Ovary (tissue), 9 donors: ENCODE results near the gene KAT6B. TPM values are rescaled to one million over a fixed set of nuclear protein-coding genes. Genes with fewer than 3 reads are reported as not detected.

Experiments
- DNase-seq, 5 donors: peaks; one replicate each; pipeline ENCODE4 v3.0.0-alpha.2; 2019 to 2020
- H3K27ac ChIP-seq, 2 donors: fragments of 200-600 bp; one replicate each; pipeline versions ENCODE4 v1.5.1 to v1.8.0; 2019 to 2022
- H3K27me3 ChIP-seq: fragments of 200-600 bp; one replicate; pipeline ENCODE4 v1.8.0; 2022
- H3K36me3 ChIP-seq: fragments of 200-600 bp; sonication (generic); one replicate; pipeline ENCODE4 v1.5.1; 2019
- H3K4me1 ChIP-seq: one replicate; pipeline ENCODE4 v1.8.1; 2013; ENCODE audit warnings: mild to moderate bottlenecking, moderate library complexity; ENCODE audit not compliant: insufficient read depth
- H3K4me3 ChIP-seq: fragments of 200-600 bp; sonication (generic); one replicate; pipeline ENCODE4 v1.5.1; 2017
- H3K9me3 ChIP-seq, 2 donors: fragments of 200-600 bp in 1 of 2; sonication (generic) in 1 of 2; one replicate each; pipeline versions ENCODE4 v1.5.1 to v1.8.1; 2013 to 2019; ENCODE audit warnings: mild to moderate bottlenecking in 1 of 2, moderate library complexity in 1 of 2
- EP300 ChIP-seq: sonication (generic); formaldehyde crosslinking; IDR thresholded peaks from one replicate; pipeline ENCODE4 v1.6.1; 2017; ENCODE audit warnings: antibody characterized with exemption
- POLR2A ChIP-seq: fragments of 450-650 bp; IDR thresholded peaks from one replicate; pipeline ENCODE4 v1.6.1; 2017; ENCODE audit warnings: antibody characterized with exemption, mild to moderate bottlenecking, moderate library complexity
- WGBS, 3 donors: extraction: QIAGEN DNeasy Blood & Tissue Kit in 1 of 3; methylation state at CpG; one replicate each; pipeline versions ENCODE4 v1.1.5 to v1.1.7; 2013 to 2017; 5-methylcytosine and 5-hydroxymethylcytosine counted together
- intact Hi-C, 4 donors: fragments of 100-400 bp; cut with DNase I; formaldehyde crosslinking; loops; one replicate each; pipeline versions ENCODE4 v1.11.0 to v1.15.1; 2022 to 2023
- polyA plus RNA-seq, 2 donors: library from polyadenylated mRNA; stranded (reverse); fragments of 200-250 nt in 1 of 2; fragments of 350-450 nt in 1 of 2; fragmentation: Illumina TruSeq in 1 of 2; extraction: RNeasy Lipid Tissue Mini Kit (QIAGEN cat#74804) in 1 of 2; gene quantifications; one replicate each; pipeline ENCODE4 v1.2.3, GENCODE V29; 2013 to 2014
- total RNA-seq, 7 donors: library from RNA; depleted of rRNA in 2 of 7; stranded (reverse); fragments of >200 nt in 2 of 7; fragmentation: NEBNext Ultra II Directional in 3 of 7; extraction: Animal tissue kit (Norgen Biotek cat#: 25700) in 3 of 7; gene quantifications; one replicate each; pipeline versions ENCODE4 v1.1.0 to v1.2.4, GENCODE V29; 2016 to 2023
- TF ChIP-seq, protein P1 (sequence below), 3 donors: fragments of 450-650 bp in 2 of 3; fragments of 200-600 bp in 1 of 3; IDR thresholded peaks; one replicate each; pipeline versions ENCODE4 v1.5.1 to v1.8.0; 2016 to 2022; ENCODE audit warnings: antibody characterized with exemption in 3 of 3, mild to moderate bottlenecking in 1 of 3
- donor health status: DM: no; HTN: no; CAD: no; lungs with moderate emphysema.
- donor health status: DM: no; HTN: no; CAD: no.
- donor health status: Bipolar disorder and iron deficiency.
- donor health status: DM: yes; HTN: yes; CAD: no.
- donor health status: DM: no; HTN: no; CAD: no.
- donor health status: DM: yes; HTN: yes; CAD: no.

The KAT6B gene
- total and polyA plus RNA-seq, 9 donors, result 14.9 to 61.6 (median 49.2) TPM

DNA sequence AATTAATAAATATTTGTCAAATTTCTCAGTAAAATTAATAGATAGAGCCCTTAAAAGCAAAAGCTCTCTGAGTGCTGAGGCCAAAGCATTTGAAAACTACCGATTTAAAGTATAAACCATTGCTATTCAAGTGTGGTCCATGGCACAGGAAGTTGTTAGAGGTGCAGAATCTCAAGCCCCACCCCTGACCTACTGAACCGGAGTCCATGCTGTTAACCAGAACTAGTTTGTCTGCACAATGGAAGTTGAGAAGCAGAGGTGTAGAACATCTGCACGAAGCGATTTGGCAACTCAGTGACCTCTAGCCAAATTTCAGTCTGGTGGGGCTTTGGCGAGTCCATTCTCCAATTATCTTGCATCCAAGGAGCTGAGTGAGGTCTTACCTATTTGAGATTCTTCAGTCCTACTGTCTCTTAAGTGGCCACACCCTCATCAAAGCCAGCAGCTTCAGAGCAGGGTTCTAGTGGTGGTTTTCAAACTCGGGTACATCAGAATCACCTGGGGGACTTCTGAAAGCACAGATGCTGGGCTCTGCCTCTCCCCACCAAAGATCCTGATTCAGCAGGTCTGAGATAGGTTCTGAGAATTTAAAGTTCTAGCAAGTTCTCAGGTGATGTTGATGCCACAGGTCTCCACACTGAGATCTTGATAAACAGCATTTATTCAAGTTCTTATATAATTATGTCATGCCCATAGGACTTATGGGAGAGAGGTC lies 188.3 kb downstream of the KAT6B start:
- DNase-seq, result no peak
- TF ChIP-seq POLR2A (no peak), EP300 (no peak)
- TF ChIP-seq, protein P1, sequence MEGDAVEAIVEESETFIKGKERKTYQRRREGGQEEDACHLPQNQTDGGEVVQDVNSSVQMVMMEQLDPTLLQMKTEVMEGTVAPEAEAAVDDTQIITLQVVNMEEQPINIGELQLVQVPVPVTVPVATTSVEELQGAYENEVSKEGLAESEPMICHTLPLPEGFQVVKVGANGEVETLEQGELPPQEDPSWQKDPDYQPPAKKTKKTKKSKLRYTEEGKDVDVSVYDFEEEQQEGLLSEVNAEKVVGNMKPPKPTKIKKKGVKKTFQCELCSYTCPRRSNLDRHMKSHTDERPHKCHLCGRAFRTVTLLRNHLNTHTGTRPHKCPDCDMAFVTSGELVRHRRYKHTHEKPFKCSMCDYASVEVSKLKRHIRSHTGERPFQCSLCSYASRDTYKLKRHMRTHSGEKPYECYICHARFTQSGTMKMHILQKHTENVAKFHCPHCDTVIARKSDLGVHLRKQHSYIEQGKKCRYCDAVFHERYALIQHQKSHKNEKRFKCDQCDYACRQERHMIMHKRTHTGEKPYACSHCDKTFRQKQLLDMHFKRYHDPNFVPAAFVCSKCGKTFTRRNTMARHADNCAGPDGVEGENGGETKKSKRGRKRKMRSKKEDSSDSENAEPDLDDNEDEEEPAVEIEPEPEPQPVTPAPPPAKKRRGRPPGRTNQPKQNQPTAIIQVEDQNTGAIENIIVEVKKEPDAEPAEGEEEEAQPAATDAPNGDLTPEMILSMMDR (IDR thresholded peaks at IDR 0.05), result no peak

DNA sequence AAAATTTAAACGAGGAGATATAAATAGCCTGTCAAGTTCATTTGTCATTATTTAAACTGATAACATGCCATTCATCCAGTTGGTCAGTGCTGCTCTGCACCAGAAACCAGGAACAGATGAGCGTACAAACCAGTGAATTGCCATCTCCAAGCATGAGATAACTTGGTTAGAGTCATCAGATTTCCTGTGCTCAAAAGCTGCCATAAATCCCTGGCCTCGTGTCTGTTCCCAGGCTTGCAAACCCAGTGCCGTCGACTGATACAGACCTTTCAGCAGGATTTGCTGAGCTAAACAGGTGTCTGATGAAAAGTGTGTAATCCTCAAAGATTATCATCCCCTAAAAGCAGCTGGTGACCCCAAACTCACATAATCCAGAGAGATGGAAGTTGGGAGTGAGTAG lies 189.0 kb downstream of the KAT6B start:
- Histone ChIP-seq H3K27ac (no peak overlapping the region), H3K4me1 (peaks cover 5% of the 10 kb centered on the region), H3K4me3 (no peak overlapping the region), H3K9me3 (no peaks in the 10 kb centered on the region), H3K27me3 (no peaks in the 10 kb centered on the region), H3K36me3 (no peaks in the 10 kb centered on the region)
- no peak for DNase-seq
- intact Hi-C loops, result loop anchor here in 3 of 4 donors (5.0 to 10.0 kb wide), 3 partner anchors 163 to 741 kb away; no protein-coding TSS in a partner anchor
- WGBS, 3 donors, result 68 to 79% (median 76%) methylated on average over 5 of the region's 5 CpGs
- TF ChIP-seq POLR2A (no peak), EP300 (no peak)
- TF ChIP-seq, protein P1 (IDR thresholded peaks at IDR 0.05), result no peak

More for the DNA sequence above, 188.3 kb downstream of the KAT6B start:
- Histone ChIP-seq H3K27ac (no peak overlapping the region), H3K4me1 (peaks cover 5% of the 10 kb centered on the region), H3K4me3 (no peak overlapping the region), H3K36me3 (no peaks in the 10 kb centered on the region), H3K9me3 (no peaks in the 10 kb centered on the region), H3K27me3 (no peaks in the 10 kb centered on the region)
- WGBS, 3 donors, result 82 to 90% (median 90%) methylated on average over 6 of the region's 6 CpGs
- intact Hi-C loops, result loop anchor here in 3 of 4 donors (5.0 to 10.0 kb wide), 3 partner anchors 162 to 740 kb away; no protein-coding TSS in a partner anchor

DNA sequence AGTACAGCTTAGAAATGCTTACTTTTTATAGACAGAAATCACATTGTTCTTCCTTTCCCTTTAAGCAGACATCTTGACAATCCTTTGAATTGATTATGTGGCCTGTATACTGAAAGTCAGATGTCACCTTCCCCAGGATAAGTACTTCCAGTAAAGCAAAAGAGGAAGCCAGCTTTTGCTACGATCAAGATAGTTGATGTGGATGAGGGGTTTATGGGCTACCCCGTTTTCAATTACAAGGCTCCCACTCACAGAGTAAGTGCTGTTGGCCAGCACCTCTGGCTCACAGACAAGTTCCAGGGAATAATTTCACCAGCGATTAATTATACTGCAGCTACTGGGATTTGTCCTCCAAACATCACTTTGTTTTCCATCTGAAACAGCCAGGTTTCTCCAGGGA lies 189.9 kb downstream of the KAT6B start:
- no peaks in the 10 kb centered on the region for H3K27me3 ChIP-seq
- 15 to 22% (median 16%) methylated on average over 3 of the region's 3 CpGs for WGBS, 3 donors
- H3K4me3 ChIP-seq, result no peak overlapping the region
- peaks cover 5% of the 10 kb centered on the region for H3K4me1 ChIP-seq
- no peak for DNase-seq
- TF ChIP-seq POLR2A (no peak), EP300 (no peak)
- TF ChIP-seq, protein P1 (IDR thresholded peaks at IDR 0.05), result no peak
- no peaks in the 10 kb centered on the region for H3K36me3 ChIP-seq
- H3K27ac ChIP-seq, result no peak overlapping the region
- H3K9me3 ChIP-seq, result no peaks in the 10 kb centered on the region
- intact Hi-C loops, result loop anchor here in 3 of 4 donors (5.0 to 10.0 kb wide), 3 partner anchors 164 to 742 kb away; no protein-coding TSS in a partner anchor

DNA sequence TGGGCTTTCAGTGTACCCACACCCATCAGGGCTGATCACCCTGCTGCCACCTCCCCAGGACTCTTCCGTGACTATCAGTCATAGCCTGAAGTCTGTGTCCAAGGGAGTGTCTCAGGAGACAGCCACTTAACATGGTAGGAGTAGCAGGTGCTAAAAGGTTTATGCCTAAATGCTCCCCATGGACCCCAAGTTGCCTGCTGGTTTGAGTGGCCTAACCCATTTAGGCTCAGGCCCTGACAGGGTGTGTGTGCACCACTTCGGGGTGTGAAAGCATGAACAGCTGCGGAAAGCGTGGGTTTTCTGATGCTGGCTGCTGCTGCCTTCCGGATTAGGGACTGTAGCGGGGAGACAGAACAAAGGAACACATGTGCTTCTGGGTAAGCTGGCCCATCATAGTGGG lies 191.9 kb downstream of the KAT6B start:
- H3K4me1 ChIP-seq, result peaks cover 5% of the 10 kb centered on the region
- TF ChIP-seq EP300 (no peak), POLR2A (no peak)
- TF ChIP-seq, protein P1 (IDR thresholded peaks at IDR 0.05), result no peak
- H3K9me3 ChIP-seq, result no peaks in the 10 kb centered on the region
- WGBS, 3 donors, result 95 to 99% (median 96%) methylated on average over 6 of the region's 6 CpGs
- H3K27me3 ChIP-seq, result no peaks in the 10 kb centered on the region
- intact Hi-C loops, result loop anchor here in 3 of 4 donors (5.0 to 10.0 kb wide), 3 partner anchors 166 to 743 kb away; no protein-coding TSS in a partner anchor
- H3K4me3 ChIP-seq, result no peak overlapping the region
- H3K27ac ChIP-seq, result no peak overlapping the region
- no peak for DNase-seq
- H3K36me3 ChIP-seq, result no peaks in the 10 kb centered on the region
